ENCODE data around the gene SLC22A23.

Gene SLC22A23

GRCh38 chr6:3372912-3373554 is 83.8 kb downstream of the SLC22A23 start:
- H3K4me1 Mint-ChIP-seq: peaks cover 7% of the 10 kb centered on the region
- H3K9me3 Mint-ChIP-seq: no peaks in the 10 kb centered on the region
- no peak for ATAC-seq
- H3K4me3 Mint-ChIP-seq: no peak overlapping the region
- no peak overlapping the region for H3K27ac Mint-ChIP-seq
- peaks cover 10% of the 10 kb centered on the region for H3K27me3 Mint-ChIP-seq
- H3K36me3 Mint-ChIP-seq: no peaks in the 10 kb centered on the region

GRCh38 chr6:3372184-3372846 is 84.5 kb downstream of the SLC22A23 start:
- H3K4me3 Mint-ChIP-seq: no peak overlapping the region
- H3K9me3 Mint-ChIP-seq: no peaks in the 10 kb centered on the region
- peaks cover 7% of the 10 kb centered on the region for H3K27me3 Mint-ChIP-seq
- no peak overlapping the region for H3K27ac Mint-ChIP-seq
- ATAC-seq: no peak
- H3K36me3 Mint-ChIP-seq: no peaks in the 10 kb centered on the region
- H3K4me1 Mint-ChIP-seq: peaks cover 12% of the 10 kb centered on the region

GRCh38 chr6:3371222-3371949 is 85.5 kb downstream of the SLC22A23 start:
- Mint-ChIP-seq H3K27ac (no peak overlapping the region), H3K9me3 (no peaks in the 10 kb centered on the region), H3K4me3 (no peak overlapping the region), H3K27me3 (no peaks in the 10 kb centered on the region), H3K4me1 (peaks cover 14% of the 10 kb centered on the region), H3K36me3 (no peaks in the 10 kb centered on the region)
- ATAC-seq: no peak

- Mint-ChIP-seq H3K36me3 (no peaks in the 10 kb centered on the region), H3K27ac (no peak overlapping the region), H3K4me3 (no peak overlapping the region), H3K9me3 (no peaks in the 10 kb centered on the region), H3K27me3 (no peaks in the 10 kb centered on the region), H3K4me1 (peaks cover 14% of the 10 kb centered on the region)
- ATAC-seq: no peak
Measured at GRCh38 chr6:3370361-3371221, 86.3 kb downstream of the SLC22A23 start.

GRCh38 chr6:3369985-3370360 is 86.9 kb downstream of the SLC22A23 start:
- ATAC-seq: no peak
- Mint-ChIP-seq H3K4me3 (no peak overlapping the region), H3K27ac (no peak overlapping the region), H3K4me1 (peaks cover 14% of the 10 kb centered on the region), H3K36me3 (no peaks in the 10 kb centered on the region), H3K27me3 (peaks cover 4% of the 10 kb centered on the region), H3K9me3 (no peaks in the 10 kb centered on the region)

GRCh38 chr6:3368685-3369084 is 88.2 kb downstream of the SLC22A23 start:
- Mint-ChIP-seq H3K36me3 (no peaks in the 10 kb centered on the region), H3K27ac (no peak overlapping the region), H3K27me3 (peaks cover 17% of the 10 kb centered on the region), H3K4me3 (no peak overlapping the region), H3K9me3 (no peaks in the 10 kb centered on the region), H3K4me1 (peaks cover 14% of the 10 kb centered on the region)
- ATAC-seq: no peak

- H3K9me3 Mint-ChIP-seq: no peaks in the 10 kb centered on the region
- H3K27me3 Mint-ChIP-seq: peaks cover 27% of the 10 kb centered on the region
- H3K27ac Mint-ChIP-seq: no peak overlapping the region
- H3K4me1 Mint-ChIP-seq: peaks cover 14% of the 10 kb centered on the region
- ATAC-seq: peak; percentile 79
- no peaks in the 10 kb centered on the region for H3K36me3 Mint-ChIP-seq
- H3K4me3 Mint-ChIP-seq: no peak overlapping the region
Measured at GRCh38 chr6:3367630-3368029, 89.2 kb downstream of the SLC22A23 start.

GRCh38 chr6:3366596-3367413 is 90.0 kb downstream of the SLC22A23 start:
- Mint-ChIP-seq H3K4me1 (peaks cover 14% of the 10 kb centered on the region), H3K27me3 (peaks cover 28% of the 10 kb centered on the region), H3K4me3 (no peak overlapping the region), H3K27ac (no peak overlapping the region), H3K36me3 (no peaks in the 10 kb centered on the region), H3K9me3 (no peaks in the 10 kb centered on the region)
- ATAC-seq: no peak

- H3K9me3 Mint-ChIP-seq: no peaks in the 10 kb centered on the region
- peaks cover 28% of the 10 kb centered on the region for H3K27me3 Mint-ChIP-seq
- no peak for ATAC-seq
- peaks cover 14% of the 10 kb centered on the region for H3K4me1 Mint-ChIP-seq
- no peak overlapping the region for H3K27ac Mint-ChIP-seq
- H3K4me3 Mint-ChIP-seq: no peak overlapping the region
- H3K36me3 Mint-ChIP-seq: no peaks in the 10 kb centered on the region
Measured at GRCh38 chr6:3364391-3364790, 92.5 kb downstream of the SLC22A23 start.

GRCh38 chr6:3363296-3364025 is 93.4 kb downstream of the SLC22A23 start:
- Mint-ChIP-seq H3K4me3 (no peak overlapping the region), H3K27me3 (peaks cover 28% of the 10 kb centered on the region), H3K27ac (no peak overlapping the region), H3K36me3 (no peaks in the 10 kb centered on the region), H3K9me3 (no peaks in the 10 kb centered on the region), H3K4me1 (peaks cover 14% of the 10 kb centered on the region)
- no peak for ATAC-seq

GRCh38 chr6:3361312-3362037 is 95.4 kb downstream of the SLC22A23 start:
- no peaks in the 10 kb centered on the region for H3K36me3 Mint-ChIP-seq
- no peak for ATAC-seq
- H3K4me1 Mint-ChIP-seq: peaks cover 8% of the 10 kb centered on the region
- H3K27me3 Mint-ChIP-seq: peaks cover 28% of the 10 kb centered on the region
- no peak overlapping the region for H3K4me3 Mint-ChIP-seq
- no peak overlapping the region for H3K27ac Mint-ChIP-seq
- no peaks in the 10 kb centered on the region for H3K9me3 Mint-ChIP-seq

GRCh38 chr6:3360727-3361045 is 96.2 kb downstream of the SLC22A23 start:
- Mint-ChIP-seq H3K36me3 (no peaks in the 10 kb centered on the region), H3K27me3 (peaks cover 28% of the 10 kb centered on the region), H3K27ac (no peak overlapping the region), H3K9me3 (no peaks in the 10 kb centered on the region), H3K4me3 (no peak overlapping the region), H3K4me1 (peaks cover 13% of the 10 kb centered on the region)
- no peak for ATAC-seq

- no peaks in the 10 kb centered on the region for H3K36me3 Mint-ChIP-seq
- no peak overlapping the region for H3K27ac Mint-ChIP-seq
- no peak for ATAC-seq
- peaks cover 18% of the 10 kb centered on the region for H3K4me1 Mint-ChIP-seq
- H3K27me3 Mint-ChIP-seq: peaks cover 26% of the 10 kb centered on the region
- no peaks in the 10 kb centered on the region for H3K9me3 Mint-ChIP-seq
- H3K4me3 Mint-ChIP-seq: no peak overlapping the region
Measured at GRCh38 chr6:3359973-3360726, 96.7 kb downstream of the SLC22A23 start.

Measured in stimulated activated memory B cell treated with anti-CD40 and anti-IgM and Interleukin-4, amounts not matched to agents 10 μg/mL and 1 μg/mL and 100 μg/mL, for 72 hours (primary cell).